Measurements from ENCODE around the gene CDC14A. TPM values are rescaled to one million over a fixed set of nuclear protein-coding genes. Genes with fewer than 3 reads are reported as not detected.

Gene CDC14A
- total RNA-seq, 1 donor from 2014 or later: 8.7 TPM

GRCh38 chr1:100530141-100530540, 177.8 kb downstream of the CDC14A start:
- Histone ChIP-seq H3K4me3 (ENCODE audit: low read depth, low read length) (no peak overlapping the region), H3K27me3 (ENCODE audit: control insufficient read depth, insufficient read depth, low read length) (peaks cover 1% of the 10 kb centered on the region), H3K36me3 (ENCODE audit: control insufficient read depth, insufficient read depth, low read length) (no peaks in the 10 kb centered on the region)
- no peak for TF ChIP-seq CTCF (IDR thresholded peaks at IDR 0.05; ENCODE audit: insufficient read depth, low read length, poor library complexity, severe bottlenecking)
- no peak for DNase-seq (ENCODE audit: low read depth)

DNA sequence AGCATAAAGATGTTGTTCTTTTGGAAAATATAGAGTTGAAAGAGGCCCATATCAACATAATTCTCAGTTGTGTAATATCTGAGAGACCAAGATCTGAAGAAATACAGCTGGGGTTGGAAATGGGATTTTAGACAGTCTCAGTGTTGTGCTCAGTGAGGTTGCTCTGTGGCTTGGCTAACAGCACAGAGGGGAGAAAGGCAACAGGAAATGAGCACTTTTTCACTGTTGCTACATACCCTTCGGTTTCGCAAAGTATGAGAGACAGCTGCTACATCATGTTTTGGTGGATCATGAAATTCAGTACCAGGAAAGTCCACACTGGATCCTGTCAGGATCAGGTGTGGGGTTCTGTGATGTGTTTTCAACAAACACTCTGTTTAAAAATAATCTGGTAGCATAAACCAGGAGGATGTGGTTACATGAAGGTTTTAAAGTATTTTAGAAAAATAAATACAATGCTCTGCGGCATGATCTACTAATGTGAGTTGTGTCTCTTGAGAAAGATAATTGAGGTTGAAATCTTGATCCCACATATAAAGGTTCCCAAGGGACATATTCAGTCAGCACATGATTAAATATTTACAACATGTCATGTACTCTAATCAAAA, 178.7 kb downstream of the CDC14A start:
- no peak for DNase-seq (ENCODE audit: low read depth)
- TF ChIP-seq CTCF (IDR thresholded peaks at IDR 0.05; ENCODE audit: insufficient read depth, low read length, poor library complexity, severe bottlenecking): no peak
- Histone ChIP-seq H3K27me3 (ENCODE audit: control insufficient read depth, insufficient read depth, low read length) (peaks cover 2% of the 10 kb centered on the region), H3K36me3 (ENCODE audit: control insufficient read depth, insufficient read depth, low read length) (no peaks in the 10 kb centered on the region), H3K4me3 (ENCODE audit: low read depth, low read length) (no peak overlapping the region)

DNA sequence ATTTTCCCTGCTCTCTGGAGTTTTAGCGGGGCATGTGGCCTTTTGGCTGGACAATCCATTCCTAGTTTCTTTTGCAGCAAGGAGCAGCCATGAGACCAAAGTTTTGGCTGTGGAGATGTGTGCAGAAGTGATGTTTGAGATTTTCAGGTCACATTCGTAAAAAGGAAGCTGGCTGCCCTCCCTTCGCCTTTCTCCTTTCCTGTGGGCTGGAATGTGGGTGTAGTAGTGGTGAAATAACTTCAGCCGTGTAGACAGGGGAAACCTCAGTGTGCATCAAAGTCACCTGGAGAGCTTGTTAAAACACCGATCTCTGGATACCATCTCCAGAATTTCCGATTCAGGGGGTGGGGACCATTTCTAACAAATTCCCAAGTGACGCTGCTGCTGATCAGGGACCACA, 180.3 kb downstream of the CDC14A start:
- no peak for DNase-seq (ENCODE audit: low read depth)
- TF ChIP-seq CTCF (IDR thresholded peaks at IDR 0.05; ENCODE audit: insufficient read depth, low read length, poor library complexity, severe bottlenecking): no peak
- peaks cover 2% of the 10 kb centered on the region for H3K27me3 ChIP-seq (ENCODE audit: control insufficient read depth, insufficient read depth, low read length)
- H3K4me3 ChIP-seq (ENCODE audit: low read depth, low read length): no peak overlapping the region
- no peaks in the 10 kb centered on the region for H3K36me3 ChIP-seq (ENCODE audit: control insufficient read depth, insufficient read depth, low read length)

- Histone ChIP-seq H3K36me3 (ENCODE audit: control insufficient read depth, insufficient read depth, low read length) (no peaks in the 10 kb centered on the region), H3K4me3 (ENCODE audit: low read depth, low read length) (no peak overlapping the region), H3K27me3 (ENCODE audit: control insufficient read depth, insufficient read depth, low read length) (peaks cover 25% of the 10 kb centered on the region)
- no peak for TF ChIP-seq CTCF (IDR thresholded peaks at IDR 0.05; ENCODE audit: insufficient read depth, low read length, poor library complexity, severe bottlenecking)
- no peak for DNase-seq (ENCODE audit: low read depth)
Observed at GRCh38 chr1:100535264-100535663, 183.0 kb downstream of the CDC14A start.

- DNase-seq (ENCODE audit: low read depth): no peak
- Histone ChIP-seq H3K36me3 (ENCODE audit: control insufficient read depth, insufficient read depth, low read length) (no peaks in the 10 kb centered on the region), H3K4me3 (ENCODE audit: low read depth, low read length) (no peak overlapping the region), H3K27me3 (ENCODE audit: control insufficient read depth, insufficient read depth, low read length) (peaks cover 25% of the 10 kb centered on the region)
- TF ChIP-seq CTCF (IDR thresholded peaks at IDR 0.05; ENCODE audit: insufficient read depth, low read length, poor library complexity, severe bottlenecking): no peak
Observed at GRCh38 chr1:100536031-100536430, 183.7 kb downstream of the CDC14A start.

Data from kidney epithelial cell (primary cell).